GM19025 (cell line): ENCODE data around the gene NUP133.
"Not testable (repeated sequence)": the region's sequence is repeated elsewhere in the genome, so short reads cannot be mapped to it uniquely, and the experiment has no call there.

Source experiments
- ATAC-seq: cut with Tn5 transposase; IDR thresholded peaks from one replicate; pipeline ENCODE4 v1.9.1; 2021; ENCODE audit warnings: mild to moderate bottlenecking, low read depth, moderate library complexity; ENCODE audit not compliant: unreplicated experiment

Gene NUP133

DNA sequence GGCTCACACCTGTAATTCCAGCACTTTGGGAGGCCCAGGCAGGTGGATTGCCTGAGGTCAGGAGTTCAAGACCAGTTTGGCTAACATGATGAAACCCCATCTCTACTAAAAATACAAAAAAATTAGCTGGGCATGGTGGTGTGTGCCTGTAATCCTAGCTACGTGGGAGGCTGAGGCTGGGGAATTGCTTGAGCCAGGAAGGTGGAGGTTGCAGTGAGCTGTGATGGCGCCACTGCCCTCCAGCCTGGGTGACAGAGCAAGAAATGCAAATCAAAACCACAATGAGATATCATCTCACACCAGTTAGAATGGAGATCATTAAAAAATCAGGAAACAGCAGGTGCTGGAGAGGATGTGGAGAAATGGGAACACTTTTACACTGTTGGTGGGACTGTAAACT lies 3.1 kb upstream of the NUP133 start:
- ATAC-seq, result not testable (repeated sequence)

DNA sequence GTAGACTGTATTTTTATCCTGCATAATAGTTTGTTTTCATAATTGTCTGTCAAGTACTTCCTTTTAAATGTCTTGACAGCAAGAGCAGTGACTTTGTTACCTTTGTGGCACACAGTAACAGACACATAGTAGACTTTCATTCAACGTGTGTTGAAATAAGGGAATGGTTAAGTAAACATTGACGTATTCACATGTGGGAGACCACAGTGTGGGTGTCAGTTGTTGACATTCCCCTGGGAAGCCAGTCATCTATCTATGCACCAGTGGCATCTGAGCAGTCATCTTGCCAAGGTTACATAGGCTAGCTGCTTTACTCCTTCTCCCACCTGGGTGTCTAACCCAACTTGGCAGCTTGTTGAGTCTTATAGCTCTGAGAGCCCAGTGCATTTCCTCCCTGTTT lies 1.4 kb upstream of the NUP133 start:
- no peak for ATAC-seq

DNA sequence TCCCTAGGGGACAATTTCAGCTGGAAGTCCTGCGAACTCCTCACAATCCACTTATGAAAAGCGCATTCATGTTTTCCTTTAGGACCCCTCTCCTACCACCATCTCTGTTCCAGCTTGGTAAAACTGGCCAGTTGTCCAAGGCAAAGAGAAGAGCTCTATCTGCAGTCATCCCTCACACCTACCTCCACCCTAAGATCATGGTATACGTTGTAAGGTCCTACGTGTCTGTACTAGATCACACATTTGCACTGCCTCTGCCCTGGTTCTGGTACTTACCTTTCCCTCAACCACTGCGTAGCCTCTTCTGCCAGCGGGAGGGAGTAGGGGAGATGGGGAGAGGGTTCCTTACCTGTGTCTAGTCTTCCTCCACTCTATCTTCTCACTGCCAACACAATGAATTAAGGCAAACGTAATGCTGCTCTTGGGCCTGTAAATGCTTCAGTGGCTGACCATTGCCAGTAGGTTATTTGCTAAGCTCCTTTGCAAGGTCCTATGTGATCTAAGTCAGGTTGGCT lies 739 bp upstream of the NUP133 start:
- ATAC-seq, result no peak

DNA sequence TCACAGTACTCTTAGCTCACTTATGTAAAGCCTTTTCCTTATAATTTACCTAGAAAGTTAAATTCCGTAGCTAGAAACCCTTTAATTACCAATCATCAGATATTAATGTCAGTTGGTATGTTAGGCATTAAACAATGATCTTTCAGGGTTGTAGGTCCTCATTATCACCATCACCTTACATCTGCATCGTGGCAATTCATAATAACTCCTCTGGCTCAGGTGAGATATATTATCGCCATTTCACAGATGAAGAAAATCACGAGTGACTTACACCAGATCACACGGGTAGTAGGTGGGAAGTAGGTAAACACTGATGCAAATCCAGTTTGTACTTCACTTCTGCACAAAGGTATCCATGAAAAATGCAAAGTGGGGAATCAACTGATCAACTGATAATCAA lies 639 bp downstream of the NUP133 start:
- no peak for ATAC-seq

GRCh38 chr1:229506633-229507032 lies 1.5 kb downstream of the NUP133 start:
- ATAC-seq, result no peak

DNA sequence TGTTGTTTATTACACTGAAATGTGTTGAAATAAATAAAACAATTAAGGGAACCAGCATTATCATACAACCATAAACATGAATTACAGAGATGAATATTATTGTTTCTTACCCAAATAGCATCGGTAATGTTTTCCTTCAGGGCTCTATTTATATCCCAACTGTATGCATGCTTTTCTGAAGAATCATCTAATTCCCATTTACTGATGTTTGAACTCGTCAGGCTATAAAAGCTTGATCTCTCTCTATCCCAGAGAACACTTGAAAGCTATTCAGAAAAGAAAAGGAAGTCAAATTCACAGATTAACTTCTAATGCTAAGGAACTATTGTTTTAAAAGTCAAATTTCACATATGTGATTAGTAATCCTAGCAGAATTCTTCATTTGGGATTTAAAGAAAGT lies 12.4 kb downstream of the NUP133 start:
- no peak for ATAC-seq

DNA sequence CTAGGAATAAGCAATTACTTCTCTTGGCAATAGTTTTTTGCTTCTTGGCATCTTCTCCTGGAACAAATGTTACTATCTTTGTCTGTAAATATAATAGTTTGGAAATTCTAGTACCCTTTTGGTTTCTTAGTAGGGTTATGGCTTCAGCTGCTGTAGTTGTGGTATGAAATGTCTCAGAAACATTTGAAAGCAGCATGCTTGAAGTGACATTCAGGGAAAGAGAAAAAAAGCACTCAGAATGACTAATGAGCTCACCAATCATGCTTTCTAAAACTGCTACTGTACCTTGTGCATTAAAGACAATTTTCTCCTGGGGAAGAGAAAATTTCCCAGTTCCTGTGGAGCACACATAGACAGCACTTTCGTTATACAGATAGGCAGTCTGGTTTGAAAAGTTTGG lies 21.0 kb downstream of the NUP133 start:
- ATAC-seq, result no peak

GRCh38 chr1:229485318-229485717 lies 22.8 kb downstream of the NUP133 start:
- ATAC-seq, result no peak

DNA sequence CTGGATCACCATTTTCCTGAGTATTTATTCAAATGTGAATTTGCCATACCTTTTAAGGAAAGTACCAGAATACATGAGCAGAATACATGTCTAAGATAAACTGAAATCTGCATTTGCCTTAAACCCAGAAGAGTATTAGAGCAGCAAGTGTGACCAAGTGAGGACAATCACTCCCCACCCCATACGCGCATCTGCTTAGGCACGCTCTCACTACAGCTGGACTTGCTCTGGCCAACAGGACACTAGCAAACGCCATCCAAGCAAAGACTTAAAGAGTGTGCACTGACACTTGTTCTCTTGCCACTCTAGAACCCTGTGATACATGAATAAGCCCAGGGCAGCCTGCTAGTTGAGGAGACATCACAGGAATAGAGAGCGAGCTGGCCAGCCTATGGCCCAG lies 25.6 kb downstream of the NUP133 start:
- no peak for ATAC-seq

DNA sequence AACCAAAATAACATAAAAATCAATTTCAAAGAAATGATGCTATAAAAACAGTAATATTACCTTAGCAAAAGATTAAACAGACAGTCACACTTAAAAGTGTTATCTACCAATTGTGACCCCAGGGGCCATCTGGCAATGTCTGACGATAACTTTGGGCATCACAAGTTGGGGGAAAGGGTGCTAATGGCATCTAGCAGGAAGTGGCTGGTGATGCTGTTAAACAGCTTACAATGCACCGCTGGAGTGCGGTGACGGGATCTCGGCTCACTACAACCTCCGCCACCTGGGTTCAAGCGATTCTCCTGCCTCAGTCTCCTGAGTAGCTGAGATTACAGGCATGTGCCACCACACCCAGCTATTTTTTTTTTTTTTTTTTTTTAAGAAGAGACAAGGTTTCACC lies 27.6 kb downstream of the NUP133 start:
- no peak for ATAC-seq

DNA sequence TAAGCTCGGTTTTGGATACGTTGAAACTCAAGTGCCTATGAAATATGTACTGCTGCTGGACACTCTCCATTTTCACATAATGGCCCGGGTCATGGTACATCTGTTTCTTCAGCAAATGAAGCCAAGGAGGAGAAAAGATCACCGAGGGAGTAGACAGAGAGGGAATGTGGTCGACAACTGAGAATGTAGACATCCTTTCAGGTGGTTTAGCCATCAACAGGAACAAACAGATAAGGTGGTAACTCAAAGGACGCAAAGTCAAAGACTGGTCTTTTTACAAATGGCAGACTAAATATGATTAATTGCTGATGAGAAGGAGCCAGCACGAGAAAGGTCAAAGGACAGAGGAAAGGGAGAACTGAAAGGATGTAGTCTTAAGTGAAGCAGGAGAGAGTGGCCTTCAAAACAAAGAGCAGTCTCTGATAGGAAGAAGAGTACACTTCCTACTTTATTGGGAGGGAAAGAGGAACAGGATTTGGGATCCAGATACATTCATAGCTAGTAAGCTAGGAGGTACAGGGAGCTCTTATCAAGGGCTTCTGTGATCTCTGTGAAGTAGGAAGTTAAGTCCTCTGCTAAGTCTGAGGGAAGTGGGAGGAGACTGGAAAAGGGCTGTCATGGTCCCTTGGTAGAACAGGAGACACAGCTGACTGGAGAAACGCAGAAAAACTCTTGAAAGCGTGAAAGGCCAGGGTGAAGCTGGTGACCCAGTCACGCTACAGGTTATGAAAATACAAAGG lies 28.3 kb downstream of the NUP133 start:
- peak; percentile 52 for ATAC-seq

DNA sequence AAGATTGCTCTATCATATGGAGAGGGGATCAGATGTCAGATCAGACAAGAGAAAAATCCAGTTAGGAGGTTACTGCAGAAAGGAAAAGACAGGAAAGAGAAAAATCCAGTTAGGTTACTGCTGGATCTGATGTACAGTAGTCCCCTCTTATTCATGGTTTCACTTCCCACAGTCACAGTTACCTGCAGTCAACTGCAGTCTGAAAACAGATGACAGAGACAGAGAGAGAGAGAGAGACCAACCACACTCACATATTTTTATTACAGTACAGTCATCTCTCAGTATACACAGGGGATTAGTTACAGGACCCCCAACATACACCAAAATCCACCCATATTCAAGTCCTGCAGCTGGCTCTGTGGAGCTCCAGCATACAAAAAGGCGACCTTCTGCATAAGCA lies 29.3 kb downstream of the NUP133 start:
- peak; percentile 68 for ATAC-seq

DNA sequence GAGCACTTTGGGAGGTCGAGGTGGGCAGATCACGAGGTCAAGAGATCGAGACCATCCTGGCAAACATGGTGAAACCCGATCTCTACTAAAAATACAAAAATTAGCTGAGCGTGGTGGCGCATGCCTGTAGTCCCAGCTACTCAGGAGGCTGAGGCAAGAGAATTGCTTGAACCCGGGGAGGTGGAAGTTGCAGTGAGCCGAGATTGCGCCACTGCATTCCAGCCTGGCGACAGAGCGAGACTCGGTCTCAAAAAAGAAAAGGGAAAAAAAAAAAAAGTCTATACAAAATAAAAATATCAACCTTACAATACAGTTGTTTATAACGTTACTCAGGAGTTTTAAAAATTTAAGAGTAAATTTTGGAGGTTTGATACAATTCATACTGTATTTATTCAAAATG lies 32.3 kb downstream of the NUP133 start:
- not testable (repeated sequence) for ATAC-seq

DNA sequence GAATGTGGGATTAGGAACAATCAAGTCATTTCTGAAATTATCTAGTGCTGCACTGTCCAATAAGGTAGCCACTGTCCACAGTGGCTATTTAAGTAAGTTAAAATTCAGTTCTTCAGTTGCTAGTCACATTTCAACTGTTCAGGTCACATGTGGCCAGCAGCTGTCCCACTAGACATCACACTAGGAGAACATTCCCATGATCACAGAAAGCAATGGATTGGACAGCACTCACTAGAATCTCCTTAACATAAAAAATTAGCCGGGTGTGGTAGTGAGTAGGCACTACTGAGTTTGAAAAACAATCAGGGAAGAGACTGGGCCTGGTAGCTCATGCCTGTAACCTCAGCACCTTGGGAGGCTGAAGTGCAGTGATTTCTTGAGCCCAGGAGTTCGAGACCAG lies 33.6 kb downstream of the NUP133 start:
- no peak for ATAC-seq

- ATAC-seq, result no peak
Observed at GRCh38 chr1:229471175-229471574, 37.0 kb downstream of the NUP133 start.

- ATAC-seq, result no peak
Observed at GRCh38 chr1:229470406-229471043, 37.6 kb downstream of the NUP133 start.

DNA sequence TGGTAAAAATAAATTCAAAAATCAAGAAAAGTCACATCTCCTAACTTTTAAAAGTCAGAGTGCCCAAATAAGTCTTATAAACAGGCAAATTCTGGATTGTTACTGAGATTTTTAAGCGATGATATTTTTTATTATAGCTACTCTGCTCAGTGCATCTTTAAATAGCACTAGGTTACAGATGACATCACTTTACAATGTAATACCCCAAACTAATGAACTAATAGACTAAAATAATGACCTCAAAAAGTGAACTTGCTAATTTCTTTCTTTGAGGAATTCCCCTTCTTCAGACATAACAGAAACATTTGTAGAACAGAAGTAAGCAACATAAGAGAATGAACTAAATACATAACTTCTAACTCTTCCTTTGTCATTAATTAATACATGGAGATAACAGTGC lies 41.3 kb downstream of the NUP133 start:
- no peak for ATAC-seq

- ATAC-seq, result no peak
Observed at GRCh38 chr1:229464672-229465071, 43.5 kb downstream of the NUP133 start.

DNA sequence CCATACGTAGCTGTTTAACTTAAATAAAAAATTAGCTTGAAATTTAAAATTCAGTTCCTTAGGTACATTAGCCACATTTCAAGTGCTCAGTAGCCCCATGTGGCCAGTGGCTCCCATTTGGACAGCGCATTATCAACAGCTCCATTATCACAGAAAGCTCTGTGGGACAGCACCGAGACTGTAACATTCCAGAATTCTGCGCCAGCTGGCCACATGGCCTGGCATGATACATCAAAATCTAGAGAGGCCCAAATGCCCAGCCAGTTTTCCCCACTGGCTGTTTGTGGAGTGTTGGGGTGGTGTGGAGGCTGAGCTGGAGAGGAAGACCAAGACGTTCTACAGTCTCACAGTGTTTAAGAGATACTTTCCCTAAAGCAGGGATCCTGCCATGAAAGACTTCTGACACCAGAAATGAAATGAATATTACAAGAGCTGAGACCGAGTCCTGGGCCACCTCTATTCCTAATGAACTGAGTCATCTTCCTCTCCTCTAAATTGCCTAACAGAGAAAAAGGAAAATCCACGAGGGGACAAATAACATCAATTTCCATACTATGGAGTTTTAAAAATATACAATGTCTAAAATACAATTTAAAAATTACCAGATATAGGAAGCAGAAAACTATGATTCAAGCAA lies 47.0 kb downstream of the NUP133 start:
- no peak for ATAC-seq

- no peak for ATAC-seq
Observed at GRCh38 chr1:229459815-229460214, 48.3 kb downstream of the NUP133 start.

DNA sequence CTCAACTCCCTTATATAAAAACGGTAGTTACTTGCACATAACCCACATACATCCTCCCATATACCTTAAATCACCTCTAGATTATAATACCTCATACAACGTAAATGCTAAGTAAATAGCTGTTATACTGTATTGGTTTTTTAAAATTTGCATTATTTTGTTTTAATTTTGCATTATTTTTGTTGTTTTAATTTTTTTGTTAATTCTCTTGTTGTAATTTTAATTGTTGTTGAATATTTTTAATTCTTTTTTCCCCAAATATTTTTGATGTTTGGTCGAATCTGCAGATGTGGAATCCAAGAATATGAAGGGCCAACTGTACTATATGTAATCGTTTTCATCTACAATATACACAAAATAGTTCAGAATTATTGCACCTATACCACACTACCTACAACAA lies 50.7 kb downstream of the NUP133 start:
- no peak for ATAC-seq

- no peak for ATAC-seq
Observed at GRCh38 chr1:229456016-229456415, 52.1 kb downstream of the NUP133 start.
